WTC11 (cell line): Measurements from ENCODE around the gene ABCA12. TPM values are rescaled to one million over a fixed set of nuclear protein-coding genes. Genes with fewer than 3 reads are reported as not detected.

Source experiments
- ATAC-seq: fragments of 200-7000 bp; cut with Tn5 transposase; 2 replicates; pipeline ENCODE4 v1.10.0; 2021; ENCODE audit warnings: mild to moderate bottlenecking, moderate library complexity
- CTCF ChIA-PET: fragments of 300-600 bp; sonication (Branson Sonifier 250); formaldehyde crosslinking; loops from one replicate; lab custom pipeline; 2021; ENCODE audit warnings: antibody characterized with exemption; lab: Charles Lee
- POLR2A ChIA-PET: fragments of 350-600 bp; sonication (Branson Sonifier 250); formaldehyde crosslinking; loops from one replicate; lab custom pipeline; 2021; ENCODE audit warnings: antibody characterized with exemption; lab: Charles Lee
- DNase-seq: peaks from one replicate; pipeline ENCODE4 v3.0.0; 2021; ENCODE audit warnings: low spot score
- H3K27ac Mint-ChIP-seq: 2 replicates; pipeline ENCODE4 v1.8.0; 2021; ENCODE audit warnings: mixed read lengths
- H3K27me3 Mint-ChIP-seq: 2 replicates; pipeline ENCODE4 v1.8.0; 2021; ENCODE audit warnings: low read depth, mild to moderate bottlenecking, moderate library complexity, mixed read lengths
- H3K36me3 Mint-ChIP-seq: 2 replicates; pipeline ENCODE4 v1.8.0; 2021; ENCODE audit warnings: mixed read lengths
- H3K4me1 Mint-ChIP-seq: 2 replicates; pipeline ENCODE4 v1.8.0; 2022; ENCODE audit warnings: mixed read lengths
- H3K4me3 Mint-ChIP-seq: 2 replicates; pipeline ENCODE4 v1.8.0; 2021; ENCODE audit warnings: mild to moderate bottlenecking, moderate library complexity, mixed read lengths
- H3K9me3 Mint-ChIP-seq: 2 replicates; pipeline ENCODE4 v1.8.0; 2021; ENCODE audit warnings: mixed read lengths
- ATF1 ChIP-seq: sonication (generic); formaldehyde crosslinking; IDR thresholded peaks from 2 replicates; pipeline ENCODE4 v1.8.1; 2023; ENCODE audit warnings: mild to moderate bottlenecking, moderate library complexity, missing genetic modification reagents
- CREB1 ChIP-seq: sonication (generic); formaldehyde crosslinking; IDR thresholded peaks from 2 replicates; pipeline ENCODE4 v1.8.0; 2023; ENCODE audit warnings: mild to moderate bottlenecking, missing genetic modification reagents
- FOXK1 ChIP-seq: sonication (generic); formaldehyde crosslinking; IDR thresholded peaks from 2 replicates; pipeline ENCODE4 v1.8.0; 2022; ENCODE audit warnings: mild to moderate bottlenecking, moderate library complexity, missing genetic modification reagents
- JAZF1 ChIP-seq: fragments of 250-450 bp; sonication (Bioruptor Pico); IDR thresholded peaks from 2 replicates; pipeline ENCODE4 v1.9.0; 2021; ENCODE audit warnings: moderate library complexity, mild to moderate bottlenecking, inconsistent platforms
- NR1H2 ChIP-seq: sonication (generic); formaldehyde crosslinking; IDR thresholded peaks from 2 replicates; pipeline ENCODE4 v1.9.0; 2021; ENCODE audit warnings: mild to moderate bottlenecking, moderate library complexity, missing genetic modification reagents
- TEAD4 ChIP-seq: sonication (generic); formaldehyde crosslinking; IDR thresholded peaks from 2 replicates; pipeline ENCODE4 v1.8.0; 2022; ENCODE audit warnings: mild to moderate bottlenecking, missing genetic modification reagents
- total RNA-seq: library from RNA; stranded (reverse); gene quantifications from 3 replicates; pipeline ENCODE4 v1.2.3, GENCODE V29; 2021
- TF ChIP-seq, protein P1 (sequence below): fragments of 250-450 bp; sonication (Bioruptor Pico); IDR thresholded peaks from 2 replicates; pipeline ENCODE4 v1.9.0; 2021; ENCODE audit warnings: mild to moderate bottlenecking
- TF ChIP-seq, protein P2 (sequence below): fragments of 250-450 bp; sonication (Bioruptor Pico); IDR thresholded peaks from 2 replicates; pipeline ENCODE4 v1.8.0; 2021; ENCODE audit warnings: mild to moderate bottlenecking
- TF ChIP-seq, protein P3 (sequence below): sonication (generic); formaldehyde crosslinking; IDR thresholded peaks from 2 replicates; pipeline ENCODE4 v1.8.0; 2022; ENCODE audit warnings: missing genetic modification reagents
- TF ChIP-seq, protein P4 (sequence below): sonication (generic); formaldehyde crosslinking; IDR thresholded peaks from 2 replicates; pipeline ENCODE4 v1.8.1; 2022; ENCODE audit warnings: missing genetic modification reagents, borderline replicate concordance
- TF ChIP-seq, protein P5 (sequence below): fragments of 250-450 bp; sonication (Bioruptor Pico); conservative IDR thresholded peaks from 2 replicates; pipeline ENCODE4 v1.9.0; 2021; ENCODE audit warnings: mild to moderate bottlenecking
- TF ChIP-seq, protein P6 (sequence below): fragments of 200-600 bp; IDR thresholded peaks from 2 replicates; pipeline ENCODE4 v1.8.0; 2022; ENCODE audit warnings: antibody characterized with exemption

Gene ABCA12
- total RNA-seq, 1 experiment from 2014 or later: 0.04 TPM

DNA sequence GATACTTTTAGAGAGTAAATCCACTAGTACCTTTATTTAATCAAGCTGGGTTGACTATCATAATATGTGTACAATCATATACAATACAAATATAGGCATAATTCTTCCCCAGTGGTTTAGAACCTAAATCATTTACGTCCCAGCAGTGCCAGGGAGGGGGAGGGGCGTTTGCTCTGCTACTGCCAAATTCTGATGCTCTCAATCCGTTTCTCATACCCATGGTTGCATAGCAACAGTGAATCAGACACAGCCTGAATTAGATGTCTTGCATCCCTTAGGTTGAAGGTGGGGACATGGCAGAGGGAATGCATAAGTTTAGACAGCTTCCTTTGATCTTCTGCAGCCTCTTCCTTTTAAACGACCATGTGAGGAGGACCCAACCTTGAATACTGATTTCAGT, 135.4 kb downstream of the ABCA12 start (continued):
- TF ChIP-seq, protein P1, sequence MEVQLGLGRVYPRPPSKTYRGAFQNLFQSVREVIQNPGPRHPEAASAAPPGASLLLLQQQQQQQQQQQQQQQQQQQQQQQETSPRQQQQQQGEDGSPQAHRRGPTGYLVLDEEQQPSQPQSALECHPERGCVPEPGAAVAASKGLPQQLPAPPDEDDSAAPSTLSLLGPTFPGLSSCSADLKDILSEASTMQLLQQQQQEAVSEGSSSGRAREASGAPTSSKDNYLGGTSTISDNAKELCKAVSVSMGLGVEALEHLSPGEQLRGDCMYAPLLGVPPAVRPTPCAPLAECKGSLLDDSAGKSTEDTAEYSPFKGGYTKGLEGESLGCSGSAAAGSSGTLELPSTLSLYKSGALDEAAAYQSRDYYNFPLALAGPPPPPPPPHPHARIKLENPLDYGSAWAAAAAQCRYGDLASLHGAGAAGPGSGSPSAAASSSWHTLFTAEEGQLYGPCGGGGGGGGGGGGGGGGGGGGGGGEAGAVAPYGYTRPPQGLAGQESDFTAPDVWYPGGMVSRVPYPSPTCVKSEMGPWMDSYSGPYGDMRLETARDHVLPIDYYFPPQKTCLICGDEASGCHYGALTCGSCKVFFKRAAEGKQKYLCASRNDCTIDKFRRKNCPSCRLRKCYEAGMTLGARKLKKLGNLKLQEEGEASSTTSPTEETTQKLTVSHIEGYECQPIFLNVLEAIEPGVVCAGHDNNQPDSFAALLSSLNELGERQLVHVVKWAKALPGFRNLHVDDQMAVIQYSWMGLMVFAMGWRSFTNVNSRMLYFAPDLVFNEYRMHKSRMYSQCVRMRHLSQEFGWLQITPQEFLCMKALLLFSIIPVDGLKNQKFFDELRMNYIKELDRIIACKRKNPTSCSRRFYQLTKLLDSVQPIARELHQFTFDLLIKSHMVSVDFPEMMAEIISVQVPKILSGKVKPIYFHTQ: no peak
- TF ChIP-seq JAZF1 (CRISPR knock-in tag): no peak
- TF ChIP-seq, protein P2, sequence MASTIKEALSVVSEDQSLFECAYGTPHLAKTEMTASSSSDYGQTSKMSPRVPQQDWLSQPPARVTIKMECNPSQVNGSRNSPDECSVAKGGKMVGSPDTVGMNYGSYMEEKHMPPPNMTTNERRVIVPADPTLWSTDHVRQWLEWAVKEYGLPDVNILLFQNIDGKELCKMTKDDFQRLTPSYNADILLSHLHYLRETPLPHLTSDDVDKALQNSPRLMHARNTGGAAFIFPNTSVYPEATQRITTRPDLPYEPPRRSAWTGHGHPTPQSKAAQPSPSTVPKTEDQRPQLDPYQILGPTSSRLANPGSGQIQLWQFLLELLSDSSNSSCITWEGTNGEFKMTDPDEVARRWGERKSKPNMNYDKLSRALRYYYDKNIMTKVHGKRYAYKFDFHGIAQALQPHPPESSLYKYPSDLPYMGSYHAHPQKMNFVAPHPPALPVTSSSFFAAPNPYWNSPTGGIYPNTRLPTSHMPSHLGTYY (CRISPR knock-in tag): no peak
- TF ChIP-seq, protein P3, sequence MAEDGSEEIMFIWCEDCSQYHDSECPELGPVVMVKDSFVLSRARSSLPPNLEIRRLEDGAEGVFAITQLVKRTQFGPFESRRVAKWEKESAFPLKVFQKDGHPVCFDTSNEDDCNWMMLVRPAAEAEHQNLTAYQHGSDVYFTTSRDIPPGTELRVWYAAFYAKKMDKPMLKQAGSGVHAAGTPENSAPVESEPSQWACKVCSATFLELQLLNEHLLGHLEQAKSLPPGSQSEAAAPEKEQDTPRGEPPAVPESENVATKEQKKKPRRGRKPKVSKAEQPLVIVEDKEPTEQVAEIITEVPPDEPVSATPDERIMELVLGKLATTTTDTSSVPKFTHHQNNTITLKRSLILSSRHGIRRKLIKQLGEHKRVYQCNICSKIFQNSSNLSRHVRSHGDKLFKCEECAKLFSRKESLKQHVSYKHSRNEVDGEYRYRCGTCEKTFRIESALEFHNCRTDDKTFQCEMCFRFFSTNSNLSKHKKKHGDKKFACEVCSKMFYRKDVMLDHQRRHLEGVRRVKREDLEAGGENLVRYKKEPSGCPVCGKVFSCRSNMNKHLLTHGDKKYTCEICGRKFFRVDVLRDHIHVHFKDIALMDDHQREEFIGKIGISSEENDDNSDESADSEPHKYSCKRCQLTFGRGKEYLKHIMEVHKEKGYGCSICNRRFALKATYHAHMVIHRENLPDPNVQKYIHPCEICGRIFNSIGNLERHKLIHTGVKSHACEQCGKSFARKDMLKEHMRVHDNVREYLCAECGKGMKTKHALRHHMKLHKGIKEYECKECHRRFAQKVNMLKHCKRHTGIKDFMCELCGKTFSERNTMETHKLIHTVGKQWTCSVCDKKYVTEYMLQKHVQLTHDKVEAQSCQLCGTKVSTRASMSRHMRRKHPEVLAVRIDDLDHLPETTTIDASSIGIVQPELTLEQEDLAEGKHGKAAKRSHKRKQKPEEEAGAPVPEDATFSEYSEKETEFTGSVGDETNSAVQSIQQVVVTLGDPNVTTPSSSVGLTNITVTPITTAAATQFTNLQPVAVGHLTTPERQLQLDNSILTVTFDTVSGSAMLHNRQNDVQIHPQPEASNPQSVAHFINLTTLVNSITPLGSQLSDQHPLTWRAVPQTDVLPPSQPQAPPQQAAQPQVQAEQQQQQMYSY (CRISPR knock-in tag): no peak
- TF ChIP-seq ATF1 (CRISPR knock-in tag): no peak
- TF ChIP-seq, protein P4, sequence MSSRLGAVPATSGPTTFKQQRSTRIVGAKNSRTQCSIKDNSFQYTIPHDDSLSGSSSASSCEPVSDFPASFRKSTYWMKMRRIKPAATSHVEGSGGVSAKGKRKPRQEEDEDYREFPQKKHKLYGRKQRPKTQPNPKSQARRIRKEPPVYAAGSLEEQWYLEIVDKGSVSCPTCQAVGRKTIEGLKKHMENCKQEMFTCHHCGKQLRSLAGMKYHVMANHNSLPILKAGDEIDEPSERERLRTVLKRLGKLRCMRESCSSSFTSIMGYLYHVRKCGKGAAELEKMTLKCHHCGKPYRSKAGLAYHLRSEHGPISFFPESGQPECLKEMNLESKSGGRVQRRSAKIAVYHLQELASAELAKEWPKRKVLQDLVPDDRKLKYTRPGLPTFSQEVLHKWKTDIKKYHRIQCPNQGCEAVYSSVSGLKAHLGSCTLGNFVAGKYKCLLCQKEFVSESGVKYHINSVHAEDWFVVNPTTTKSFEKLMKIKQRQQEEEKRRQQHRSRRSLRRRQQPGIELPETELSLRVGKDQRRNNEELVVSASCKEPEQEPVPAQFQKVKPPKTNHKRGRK (CRISPR knock-in tag): no peak
- TF ChIP-seq, protein P5, sequence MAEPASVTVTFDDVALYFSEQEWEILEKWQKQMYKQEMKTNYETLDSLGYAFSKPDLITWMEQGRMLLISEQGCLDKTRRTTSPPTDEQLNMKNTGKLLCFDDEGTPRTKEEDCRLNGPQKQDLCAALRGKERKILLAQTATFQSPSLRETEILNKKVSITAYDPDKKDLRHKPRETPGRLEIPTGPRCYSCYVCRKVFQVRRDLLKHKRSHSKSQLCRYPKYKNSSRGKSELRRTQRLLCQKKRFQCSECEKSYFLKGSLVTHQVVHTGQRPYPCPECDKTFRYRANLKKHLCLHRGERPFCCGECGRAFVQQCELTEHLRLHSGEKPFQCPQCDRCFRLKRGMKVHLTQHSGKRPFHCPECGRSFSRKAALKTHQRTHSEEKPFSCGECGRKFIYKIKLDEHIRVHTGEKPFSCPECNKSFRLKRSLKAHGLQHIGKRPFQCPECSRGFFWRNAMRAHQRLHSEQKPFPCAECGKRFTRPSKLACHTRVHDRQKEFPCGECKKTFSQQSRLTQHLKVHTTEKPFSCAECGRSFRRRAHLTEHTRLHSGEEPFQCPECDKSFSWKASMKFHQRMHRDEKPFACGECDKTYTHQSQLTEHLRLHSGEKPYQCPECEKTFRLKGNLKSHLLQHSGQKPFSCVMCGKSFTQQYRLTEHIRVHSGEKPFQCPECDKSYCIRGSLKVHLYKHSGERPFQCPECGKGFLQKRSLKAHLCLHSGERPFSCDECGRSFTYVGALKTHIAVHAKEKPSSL (CRISPR knock-in tag): no peak
- TF ChIP-seq FOXK1 (CRISPR knock-in tag): no peak
- no peak for TF ChIP-seq CREB1 (CRISPR knock-in tag)
- TF ChIP-seq, protein P6, sequence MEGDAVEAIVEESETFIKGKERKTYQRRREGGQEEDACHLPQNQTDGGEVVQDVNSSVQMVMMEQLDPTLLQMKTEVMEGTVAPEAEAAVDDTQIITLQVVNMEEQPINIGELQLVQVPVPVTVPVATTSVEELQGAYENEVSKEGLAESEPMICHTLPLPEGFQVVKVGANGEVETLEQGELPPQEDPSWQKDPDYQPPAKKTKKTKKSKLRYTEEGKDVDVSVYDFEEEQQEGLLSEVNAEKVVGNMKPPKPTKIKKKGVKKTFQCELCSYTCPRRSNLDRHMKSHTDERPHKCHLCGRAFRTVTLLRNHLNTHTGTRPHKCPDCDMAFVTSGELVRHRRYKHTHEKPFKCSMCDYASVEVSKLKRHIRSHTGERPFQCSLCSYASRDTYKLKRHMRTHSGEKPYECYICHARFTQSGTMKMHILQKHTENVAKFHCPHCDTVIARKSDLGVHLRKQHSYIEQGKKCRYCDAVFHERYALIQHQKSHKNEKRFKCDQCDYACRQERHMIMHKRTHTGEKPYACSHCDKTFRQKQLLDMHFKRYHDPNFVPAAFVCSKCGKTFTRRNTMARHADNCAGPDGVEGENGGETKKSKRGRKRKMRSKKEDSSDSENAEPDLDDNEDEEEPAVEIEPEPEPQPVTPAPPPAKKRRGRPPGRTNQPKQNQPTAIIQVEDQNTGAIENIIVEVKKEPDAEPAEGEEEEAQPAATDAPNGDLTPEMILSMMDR: no peak
- TF ChIP-seq NR1H2 (CRISPR knock-in tag): no peak

DNA sequence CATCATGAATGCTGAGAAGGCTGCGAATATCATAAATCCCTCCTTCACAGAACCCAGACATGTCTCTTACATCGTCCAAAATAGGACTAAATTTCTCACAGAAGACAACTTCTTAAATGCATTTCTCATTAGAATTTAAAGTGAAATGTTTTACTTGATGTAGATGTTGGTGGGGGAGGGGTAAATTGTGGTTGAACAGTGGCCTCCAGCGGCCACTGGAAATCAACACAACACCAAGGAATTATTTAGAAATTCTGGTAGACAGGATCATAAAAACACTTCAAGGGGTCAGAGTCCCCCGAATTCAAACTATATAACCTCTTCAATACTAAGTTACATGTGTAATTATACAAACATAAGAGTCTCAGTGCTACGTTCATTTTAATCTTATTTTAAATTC, 135.9 kb downstream of the ABCA12 start:
- Mint-ChIP-seq H3K9me3 (no peaks in the 10 kb centered on the region), H3K4me3 (no peak overlapping the region), H3K27ac (no peak overlapping the region), H3K27me3 (no peaks in the 10 kb centered on the region), H3K36me3 (no peaks in the 10 kb centered on the region), H3K4me1 (peaks cover 26% of the 10 kb centered on the region)
- POLR2A ChIA-PET: no interaction called here
- CTCF ChIA-PET: no interaction called here
- TF ChIP-seq, protein P6: peak; percentile 30; the same call in 1 of the 2 replicates
- TF ChIP-seq TEAD4 (CRISPR knock-in tag): no peak
- DNase-seq (peak; percentile 16), ATAC-seq (peak; percentile 56)
